Limb (tissue), 2 donors: ENCODE data around the gene SNX11.

ENCODE experiments used
- DNase-seq, 2 donors: peaks; one replicate each; pipeline ENCODE4 v3.0.0-alpha.2; 2016; ENCODE audit errors: extremely low spot score in 2 of 2

Gene SNX11

GRCh38 chr17:48132385-48132784, 24.8 kb downstream of the SNX11 start:
- no peak for DNase-seq

- no peak for DNase-seq
These were observed 27.4 kb downstream of the SNX11 start for GRCh38 chr17:48134912-48135480.

GRCh38 chr17:48137656-48138055, 30.1 kb downstream of the SNX11 start:
- DNase-seq, result no peak

GRCh38 chr17:48139944-48140343, 32.4 kb downstream of the SNX11 start:
- DNase-seq, result no peak

DNA sequence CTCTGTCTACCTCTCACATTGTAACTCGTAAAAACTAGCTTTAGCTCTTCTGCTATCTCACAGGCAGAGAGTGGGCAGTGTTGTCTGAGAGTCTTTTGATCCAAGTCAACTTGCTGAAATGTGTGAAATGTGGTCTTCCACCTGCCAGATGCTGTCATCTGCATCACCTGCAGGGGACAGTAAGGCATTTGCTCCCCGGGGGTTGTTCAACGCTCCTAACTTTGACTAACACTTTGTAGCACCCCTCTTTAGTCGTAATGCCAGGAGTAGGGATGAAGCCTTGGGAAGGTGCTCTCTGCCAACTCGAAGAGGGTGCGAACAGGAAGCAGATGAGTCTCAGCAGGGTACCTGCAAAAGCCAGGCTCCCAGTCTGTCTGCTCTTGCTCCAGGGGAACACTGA, 36.1 kb downstream of the SNX11 start:
- DNase-seq, result no peak

- no peak for DNase-seq
These were observed 36.7 kb downstream of the SNX11 start for GRCh38 chr17:48144231-48144630.

DNA sequence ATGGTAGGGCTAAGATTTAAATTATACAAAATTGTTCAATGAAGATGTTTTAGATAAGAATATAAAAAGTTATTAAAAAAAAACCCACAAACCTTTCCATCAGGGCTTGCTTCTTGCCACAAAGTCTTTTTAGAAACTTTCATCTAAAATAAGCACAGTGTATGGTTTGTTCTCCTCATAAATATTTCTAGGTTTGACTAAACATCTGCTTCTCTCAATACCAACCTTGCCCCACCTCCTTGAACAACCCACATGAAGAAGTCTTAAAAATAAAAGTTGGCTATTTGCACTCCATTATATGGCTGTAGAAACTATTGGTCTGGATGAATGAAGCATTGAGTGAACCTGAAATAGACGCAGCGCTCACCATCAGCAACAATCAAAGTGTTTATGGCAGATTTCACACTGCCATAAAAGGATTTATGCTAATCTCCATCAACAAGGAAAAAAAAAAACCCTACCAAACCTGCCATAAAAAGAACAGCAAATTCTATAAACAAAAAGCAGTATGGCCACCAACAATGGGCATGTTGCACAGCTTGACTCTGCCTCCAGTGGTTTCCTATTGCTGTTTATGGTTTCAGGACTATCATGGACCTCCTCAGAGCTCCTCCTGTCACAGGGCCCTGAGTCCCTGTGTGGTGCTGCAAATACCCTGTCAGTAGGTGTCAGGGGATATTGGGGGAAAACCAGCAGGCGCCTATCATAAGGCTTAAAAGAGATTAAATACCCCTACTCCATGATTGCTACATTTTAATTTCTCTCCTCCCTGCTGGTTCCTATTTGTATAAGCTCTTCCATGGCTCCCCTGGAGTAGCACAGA, 37.6 kb downstream of the SNX11 start:
- DNase-seq, result no peak

DNA sequence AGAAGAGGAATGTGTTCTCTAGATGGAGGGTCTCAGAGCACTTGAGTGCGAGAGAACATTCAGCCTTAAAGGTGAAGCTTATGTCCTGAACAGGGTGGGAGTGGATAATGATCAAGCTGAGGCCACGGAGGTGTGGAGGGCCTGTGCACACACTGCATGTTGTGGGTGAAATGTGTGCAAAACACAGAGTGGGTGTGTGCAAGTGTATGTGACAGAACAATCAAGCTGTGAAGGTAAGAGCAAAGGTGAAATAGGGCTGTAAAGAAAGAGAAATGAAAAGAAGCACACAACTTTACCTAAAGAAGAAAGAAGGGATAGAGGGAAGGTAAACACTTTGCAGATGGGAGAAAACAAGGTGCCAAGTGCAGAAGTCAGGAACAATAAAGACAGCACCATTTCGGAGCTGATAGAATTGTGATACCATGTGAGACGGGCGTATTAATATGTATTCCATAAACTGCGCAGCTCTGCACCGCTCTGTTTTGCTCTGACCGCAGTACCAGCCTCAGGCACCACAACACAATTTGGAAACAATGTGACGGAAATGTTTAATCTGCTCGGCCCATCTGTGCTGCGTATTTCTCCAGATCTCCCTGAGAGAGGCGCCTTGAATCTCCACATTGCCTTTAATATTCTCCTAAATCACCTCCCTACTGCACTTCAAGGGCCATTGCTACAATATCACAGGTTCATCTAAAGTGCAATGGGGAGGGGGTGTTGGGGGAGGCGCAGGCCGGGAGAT, 40.6 kb downstream of the SNX11 start:
- no peak for DNase-seq

DNA sequence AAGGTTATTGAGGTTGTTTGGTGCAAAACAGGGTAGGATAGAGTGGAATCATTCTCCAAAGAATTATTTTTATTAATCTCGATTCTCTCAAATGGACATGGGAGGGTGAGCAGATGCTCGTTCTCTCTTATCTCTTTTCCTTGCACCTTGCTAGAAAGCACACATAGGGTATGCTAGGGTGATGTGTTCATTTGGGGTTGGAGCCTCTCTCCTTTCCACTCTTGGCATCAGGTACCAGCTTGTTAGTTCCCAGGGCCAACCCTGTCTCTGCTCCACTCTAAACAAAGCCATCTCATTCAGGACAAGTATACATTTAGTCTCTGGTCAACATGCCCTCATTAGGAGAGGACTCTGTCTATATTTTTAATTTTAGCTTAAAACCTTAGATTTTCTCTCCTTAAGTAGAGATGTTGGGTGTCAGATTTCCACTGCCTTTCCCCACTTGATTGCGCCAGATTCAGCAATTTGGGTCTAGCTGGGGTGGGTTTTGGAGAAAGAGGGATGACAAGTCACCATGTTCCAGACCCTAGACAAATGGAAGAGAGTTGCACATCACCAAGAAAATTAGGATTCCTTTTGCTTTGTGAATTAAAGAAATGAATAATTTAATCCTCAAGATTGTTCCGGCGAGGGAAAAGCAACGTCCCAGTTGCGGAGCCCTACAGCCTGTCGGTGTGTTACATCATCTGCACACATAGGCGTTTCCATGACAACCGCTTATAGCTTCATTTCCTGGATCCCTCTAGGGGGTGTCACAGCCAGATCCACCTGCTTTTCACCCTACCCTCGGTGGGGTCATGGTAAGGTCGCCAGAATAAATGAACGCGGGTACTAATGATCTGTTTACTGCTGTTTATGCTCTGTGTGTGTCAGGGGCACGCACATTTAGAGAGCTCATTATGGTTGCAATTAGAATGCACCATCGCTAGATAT, 41.6 kb downstream of the SNX11 start:
- DNase-seq, result peak; percentile 38 to 70

GRCh38 chr17:48149787-48150463, 42.4 kb downstream of the SNX11 start:
- DNase-seq, result no peak

DNA sequence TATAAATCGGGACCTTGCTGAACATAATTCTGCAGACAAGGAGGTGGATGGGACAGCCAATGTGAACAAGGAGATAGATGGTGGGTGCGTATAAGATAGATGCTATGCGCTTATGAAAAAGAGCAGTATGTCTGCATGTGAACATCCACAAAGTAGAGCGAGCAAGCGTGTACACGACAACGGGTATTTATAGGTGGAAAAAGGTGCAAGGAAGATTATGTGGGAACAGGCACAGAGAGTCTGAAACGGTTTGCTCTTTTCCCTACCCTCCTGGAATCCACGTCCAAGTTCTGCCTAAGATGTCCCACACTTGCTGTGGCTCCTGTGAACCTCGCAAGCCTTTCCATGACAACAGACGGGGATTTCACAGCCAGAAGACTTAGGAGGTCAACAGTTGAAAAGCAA, 43.0 kb downstream of the SNX11 start:
- DNase-seq, result no peak

- no peak for DNase-seq
These were observed 43.7 kb downstream of the SNX11 start for GRCh38 chr17:48151220-48151619.

DNA sequence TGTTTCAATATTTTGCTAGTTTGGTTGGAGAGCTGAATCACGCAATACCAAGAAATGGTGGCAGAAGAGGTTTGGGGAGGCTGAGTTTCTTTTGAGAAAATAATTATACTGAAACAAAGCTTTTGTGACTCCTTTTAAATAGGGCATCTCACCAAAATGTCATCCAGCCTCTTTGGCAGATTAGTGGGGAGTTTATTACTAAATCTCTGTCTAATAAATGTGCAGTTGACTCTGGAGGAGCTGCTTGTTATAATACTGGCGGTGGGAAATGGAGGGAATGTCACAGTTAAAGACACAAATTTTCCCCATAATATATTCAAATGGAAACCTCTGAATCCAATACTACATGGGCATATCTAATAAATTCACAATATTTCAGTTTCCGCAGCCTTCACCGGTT, 44.7 kb downstream of the SNX11 start:
- no peak for DNase-seq

GRCh38 chr17:48153691-48154358, 46.3 kb downstream of the SNX11 start:
- peak in 1 of 2 donors; percentile 66 for DNase-seq

- DNase-seq, result peak in 1 of 2 donors; percentile 57
These were observed 48.5 kb downstream of the SNX11 start for GRCh38 chr17:48155889-48156611.

DNA sequence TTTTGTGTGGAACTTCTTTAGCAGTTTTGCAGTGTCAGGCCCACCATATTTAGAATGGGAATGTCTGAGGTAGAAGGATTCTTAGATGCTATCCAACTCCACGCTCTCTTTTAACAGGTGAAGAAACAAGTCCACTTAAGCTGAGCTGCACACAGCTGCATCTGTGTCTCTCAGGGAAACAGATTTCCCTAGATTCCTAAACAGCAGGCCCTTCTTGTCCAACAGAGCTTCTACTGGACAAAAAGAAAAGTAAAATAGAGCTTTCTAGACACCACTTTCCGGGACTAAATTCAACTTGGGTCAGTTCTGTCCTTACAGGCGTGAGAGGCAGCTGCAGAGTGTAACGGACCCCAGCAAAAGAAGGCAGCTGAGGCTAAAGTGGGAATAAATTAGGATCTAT, 51.7 kb downstream of the SNX11 start:
- no peak for DNase-seq

- no peak for DNase-seq
These were observed 52.9 kb downstream of the SNX11 start for GRCh38 chr17:48160177-48161081.

GRCh38 chr17:48161127-48161905, 53.8 kb downstream of the SNX11 start:
- no peak for DNase-seq
